IMR-90 (cell line): ENCODE measurements around the gene CDC45. TPM values are rescaled to one million over a fixed set of nuclear protein-coding genes. Genes with fewer than 3 reads are reported as not detected.
A peak's percentile ranks its signal among the peaks of the same experiment; 100 is the strongest.

ENCODE experiments used
- ATAC-seq: fragments of 200-7000 bp; cut with Tn5 transposase; 2 replicates; pipeline ENCODE4 v1.9.1; 2020; ENCODE audit warnings: low read depth, mild to moderate bottlenecking, moderate library complexity
- BruUV-seq: library from RNA; stranded (reverse); fragments of 400-500 nt; replicated peaks from 2 replicates; lab custom pipeline; 2021; lab: Mats Ljungman, UMichigan
- CTCF ChIA-PET: fragments of 300-600 bp; formaldehyde crosslinking; extraction: SDS; loops from one replicate; lab custom pipeline; 2021; ENCODE audit warnings: antibody characterized with exemption; lab: Yijun Ruan, JAX
- POLR2A ChIA-PET: fragments of 300-600 bp; sonication (Branson Sonifier 250); formaldehyde crosslinking; loops from one replicate; lab custom pipeline; 2022; ENCODE audit warnings: antibody characterized with exemption; ENCODE audit not compliant: unreplicated experiment; lab: Charles Lee
- DNase-seq: peaks from one replicate; pipeline ENCODE4 v3.0.0; 2013
- H2AFZ ChIP-seq: replicated peaks from 2 replicates; pipeline ENCODE3; 2013; ENCODE audit warnings: low read length, mild to moderate bottlenecking; ENCODE audit not compliant: poor library complexity
- H2AK5ac ChIP-seq: 2 replicates; pipeline ENCODE4 v1.6.1; 2013; ENCODE audit warnings: low read depth, low read length, inconsistent platforms
- H2AK9ac ChIP-seq: replicated peaks from 2 replicates; pipeline ENCODE3; 2013; ENCODE audit warnings: mild to moderate bottlenecking, low read depth, low read length, moderate library complexity; ENCODE audit not compliant: poor library complexity
- H2BK120ac ChIP-seq: 2 replicates; pipeline ENCODE4 v1.6.1; 2013; ENCODE audit warnings: low read depth, low read length, inconsistent platforms
- H2BK15ac ChIP-seq: 3 replicates; pipeline ENCODE4 v1.6.1; 2013; ENCODE audit warnings: low read depth, low read length, inconsistent platforms
- H2BK20ac ChIP-seq: 2 replicates; pipeline ENCODE4 v1.6.1; 2013; ENCODE audit warnings: low read depth, mild to moderate bottlenecking, inconsistent platforms, low read length, moderate library complexity
- H2BK5ac ChIP-seq: 2 replicates; pipeline ENCODE4 v1.6.1; 2013; ENCODE audit warnings: mild to moderate bottlenecking, low read depth, low read length, inconsistent platforms; ENCODE audit not compliant: poor library complexity, severe bottlenecking
- H3K14ac ChIP-seq: replicated peaks from 2 replicates; pipeline ENCODE4 v1.6.1; 2013; ENCODE audit warnings: low read depth, low read length, inconsistent platforms
- H3K18ac ChIP-seq: 2 replicates; pipeline ENCODE4 v1.6.1; 2013; ENCODE audit warnings: low read depth, low read length, control low read depth
- H3K23ac ChIP-seq: 2 replicates; pipeline ENCODE4 v1.6.1; 2013; ENCODE audit warnings: low read depth, low read length, inconsistent platforms
- H3K27ac ChIP-seq: 2 replicates; pipeline ENCODE4 v1.5.1; 2013; ENCODE audit warnings: mild to moderate bottlenecking, control low read depth, low read length; ENCODE audit not compliant: insufficient read depth
- H3K27me3 ChIP-seq: 2 replicates; pipeline ENCODE4 v1.6.1; 2013; ENCODE audit warnings: low read length; ENCODE audit not compliant: control insufficient read depth, insufficient read depth
- H3K36me3 ChIP-seq: 2 replicates; pipeline ENCODE4 v1.6.1; 2013; ENCODE audit warnings: low read length, mixed read lengths; ENCODE audit not compliant: control insufficient read depth, insufficient read depth
- H3K4ac ChIP-seq: 2 replicates; pipeline ENCODE4 v1.6.1; 2013; ENCODE audit warnings: low read depth, low read length, inconsistent platforms
- H3K4me1 ChIP-seq: 2 replicates; pipeline ENCODE4 v1.6.1; 2013; ENCODE audit warnings: low read length, mixed read lengths; ENCODE audit not compliant: control insufficient read depth, insufficient read depth
- H3K4me2 ChIP-seq: 2 replicates; pipeline ENCODE4 v1.6.1; 2013; ENCODE audit warnings: low read depth, mild to moderate bottlenecking, control low read depth, low read length, moderate library complexity
- H3K4me3 ChIP-seq: 2 replicates; pipeline ENCODE4 v1.5.1; 2013; ENCODE audit warnings: low read depth, mild to moderate bottlenecking, control low read depth, low read length, moderate library complexity; ENCODE audit not compliant: insufficient read depth
- H3K56ac ChIP-seq: 2 replicates; pipeline ENCODE4 v1.6.1; 2013; ENCODE audit warnings: low read length, inconsistent platforms; ENCODE audit not compliant: insufficient read depth; ENCODE audit errors: extremely low read depth
- H3K79me1 ChIP-seq, 2 experiments: 2 replicates each; pipeline ENCODE4 v1.6.1; 2013; ENCODE audit warnings: low read length in 2 of 2, inconsistent platforms in 1 of 2, low read depth in 1 of 2
- H3K9ac ChIP-seq: 2 replicates; pipeline ENCODE4 v1.6.1; 2013; ENCODE audit warnings: low read depth, low read length, control low read depth
- H3K9me1 ChIP-seq: 2 replicates; pipeline ENCODE4 v1.6.1; 2013; ENCODE audit warnings: low read length, inconsistent platforms; ENCODE audit not compliant: insufficient read depth
- H3K9me3 ChIP-seq: 2 replicates; pipeline ENCODE4 v1.6.1; 2013; ENCODE audit warnings: low read length; ENCODE audit not compliant: control insufficient read depth, insufficient read depth
- H4K20me1 ChIP-seq: 2 replicates; pipeline ENCODE4 v1.6.1; 2013; ENCODE audit warnings: low read length, inconsistent platforms; ENCODE audit not compliant: insufficient read depth
- H4K5ac ChIP-seq: 2 replicates; pipeline ENCODE4 v1.6.1; 2013; ENCODE audit warnings: mild to moderate bottlenecking, low read depth, low read length, control low read depth
- H4K8ac ChIP-seq, 2 experiments: 2 replicates each; pipeline ENCODE4 v1.6.1; 2013; ENCODE audit warnings: low read depth in 2 of 2, low read length in 2 of 2, control low read depth in 1 of 2, inconsistent platforms in 1 of 2
- H4K91ac ChIP-seq: 2 replicates; pipeline ENCODE4 v1.6.1; 2013; ENCODE audit warnings: low read depth, low read length, inconsistent platforms; ENCODE audit not compliant: insufficient read depth
- CEBPB ChIP-seq: IDR thresholded peaks from 2 replicates; pipeline ENCODE4 v1.6.1; 2012; ENCODE audit warnings: low read depth, low read length, improper control_type of control experiment
- MAFK ChIP-seq: IDR thresholded peaks from 2 replicates; pipeline ENCODE4 v1.6.1; 2012; ENCODE audit warnings: low read depth, low read length, improper control_type of control experiment
- MAZ ChIP-seq: IDR thresholded peaks from 2 replicates; pipeline ENCODE4 v1.6.1; 2012; ENCODE audit warnings: low read depth, mild to moderate bottlenecking, low read length, improper control_type of control experiment, moderate library complexity, borderline replicate concordance
- MXI1 ChIP-seq: IDR thresholded peaks from 2 replicates; pipeline ENCODE4 v1.6.1; 2012; ENCODE audit warnings: low read depth, mild to moderate bottlenecking, low read length, moderate library complexity, borderline replicate concordance
- NFE2L2 ChIP-seq: fragments of 150-350 bp; IDR thresholded peaks from 2 replicates; pipeline ENCODE4 v1.6.1; 2016; ENCODE audit warnings: low read depth, mild to moderate bottlenecking, low read length
- POLR2A ChIP-seq: IDR thresholded peaks from 2 replicates; pipeline ENCODE4 v1.6.1; 2012; ENCODE audit warnings: mild to moderate bottlenecking, low read depth, low read length
- RFX5 ChIP-seq: IDR thresholded peaks from 2 replicates; pipeline ENCODE4 v1.8.0; 2012; ENCODE audit warnings: low read depth, mild to moderate bottlenecking, low read length, moderate library complexity
- SMC3 ChIP-seq: fragments of 150-350 bp; IDR thresholded peaks from 2 replicates; pipeline ENCODE4 v1.6.1; 2016; ENCODE audit warnings: low read depth, mild to moderate bottlenecking, antibody characterized with exemption, low read length, moderate library complexity
- WGBS, 2 experiments: methylation state at CpG; one replicate each; pipeline versions ENCODE4 v1.1.5 to v1.1.7; 2013; ENCODE audit warnings: missing lambda C conversion rate in 2 of 2; ENCODE audit not compliant: insufficient read length in 1 of 2; ENCODE audit errors: extremely low coverage in 2 of 2; 5-methylcytosine and 5-hydroxymethylcytosine counted together
- dilution Hi-C: fragments of 300-500 bp; cut with HindIII; formaldehyde crosslinking; loops from one replicate; pipeline ENCODE4 v1.14.3; 2018; ENCODE audit warnings: low sequenced_read_pairs; ENCODE audit not compliant: unreplicated experiment
- in situ Hi-C: fragments of 300-500 bp; cut with MboI; formaldehyde crosslinking; loops from 3 replicates; pipeline ENCODE4 v1.14.3; 2019; ENCODE audit warnings: low sequenced_read_pairs, inconsistent platforms, mixed read lengths
- intact Hi-C: fragments of 100-400 bp; cut with micrococcal nuclease; formaldehyde crosslinking; loops from 2 replicates; pipeline ENCODE4 v1.10.0; 2022
- polyA plus RNA-seq, 3 experiments: library from polyadenylated mRNA; depleted of rRNA; stranded (reverse); fragments of >200 nt; gene quantifications; 2 replicates each; pipeline ENCODE4 v1.2.3, GENCODE V29; 2012; ENCODE audit warnings: low replicate concordance in 1 of 3
- total RNA-seq: library from RNA; depleted of rRNA; stranded (reverse); fragments of >200 nt; gene quantifications from 2 replicates; pipeline ENCODE4 v1.2.3, GENCODE V29; 2012
- TF ChIP-seq, protein P1 (sequence below): fragments of 150-350 bp; IDR thresholded peaks from 2 replicates; pipeline ENCODE4 v1.6.1; 2017; ENCODE audit warnings: mild to moderate bottlenecking, antibody characterized with exemption, low read length, low read depth

The CDC45 gene
- total and polyA plus RNA-seq, 2 of the 4 experiments (the other 2 are of a cell fraction) = 22.7 to 44.6 TPM

DNA sequence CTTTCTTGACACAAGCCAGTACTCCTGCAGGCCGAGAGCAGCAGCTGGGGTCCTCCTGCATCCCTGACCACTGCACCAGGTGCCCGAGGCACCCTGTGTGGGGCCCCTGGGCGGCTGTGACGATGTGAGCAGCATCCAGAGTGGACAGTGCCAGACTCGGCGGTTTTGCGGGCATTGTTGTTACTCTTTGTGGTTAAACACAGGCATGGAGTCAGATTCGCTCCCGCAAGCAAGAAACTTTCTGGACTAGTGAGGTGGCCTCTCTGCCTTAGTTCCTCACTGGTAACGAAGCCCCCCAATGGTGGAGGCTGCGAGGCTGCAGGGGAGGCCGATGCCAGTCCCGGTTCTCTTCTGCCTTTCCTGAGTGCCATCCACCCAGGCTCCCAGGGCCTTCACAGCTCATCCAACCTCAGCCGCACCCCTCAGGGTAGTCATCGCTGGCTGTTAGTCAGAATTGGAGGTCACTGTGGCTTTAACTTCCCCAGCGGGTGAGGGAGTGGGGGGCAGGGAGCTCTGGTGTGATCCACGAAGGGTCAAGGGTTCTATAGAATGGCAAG lies 48.2 kb downstream of the CDC45 start:
- no peaks in the 10 kb centered on the region for H3K79me1 ChIP-seq
- POLR2A ChIA-PET = no interaction called here
- H3K14ac ChIP-seq = no peak overlapping the region
- no peaks in the 10 kb centered on the region for H3K9me3 ChIP-seq
- no peaks in the 10 kb centered on the region for H3K36me3 ChIP-seq
- no peak overlapping the region for H2BK20ac ChIP-seq
- TF ChIP-seq SMC3 (no peak), MXI1 (no peak), RFX5 (no peak), POLR2A (no peak), MAFK (no peak), NFE2L2 (no peak), CEBPB (no peak), MAZ (no peak)
- TF ChIP-seq, protein P1, sequence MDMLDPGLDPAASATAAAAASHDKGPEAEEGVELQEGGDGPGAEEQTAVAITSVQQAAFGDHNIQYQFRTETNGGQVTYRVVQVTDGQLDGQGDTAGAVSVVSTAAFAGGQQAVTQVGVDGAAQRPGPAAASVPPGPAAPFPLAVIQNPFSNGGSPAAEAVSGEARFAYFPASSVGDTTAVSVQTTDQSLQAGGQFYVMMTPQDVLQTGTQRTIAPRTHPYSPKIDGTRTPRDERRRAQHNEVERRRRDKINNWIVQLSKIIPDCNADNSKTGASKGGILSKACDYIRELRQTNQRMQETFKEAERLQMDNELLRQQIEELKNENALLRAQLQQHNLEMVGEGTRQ = no peak
- no peak overlapping the region for H3K27ac ChIP-seq
- dilution Hi-C loops (no loop called here), in situ Hi-C loops (no loop called here), intact Hi-C loops (no loop called here)
- no peak overlapping the region for H3K56ac ChIP-seq
- peak overlapping the region; percentile 55 for H2AK9ac ChIP-seq
- H2AK5ac ChIP-seq = no peak overlapping the region
- no peak overlapping the region for H2BK5ac ChIP-seq
- H4K5ac ChIP-seq = no peak overlapping the region
- H3K9me1 ChIP-seq = no peaks in the 10 kb centered on the region
- no peak overlapping the region for H3K4me2 ChIP-seq
- no peak overlapping the region for H4K91ac ChIP-seq
- H2BK120ac ChIP-seq = no peak overlapping the region
- DNase-seq (peak; percentile 38), ATAC-seq (no peak)
- 76% methylated on average over 14 of the region's 17 CpGs; no CpG with 5 or more reads in 1 of the 2 experiments for WGBS, 2 experiments
- H4K8ac ChIP-seq = no peak overlapping the region
- H3K9ac ChIP-seq = no peak overlapping the region
- no TSS peak for BruUV-seq
- peaks cover 18% of the 10 kb centered on the region for H3K27me3 ChIP-seq
- H4K20me1 ChIP-seq = peaks cover 2% of the 10 kb centered on the region; the same call in 1 of the 2 replicates
- H3K4me3 ChIP-seq = no peak overlapping the region
- no peak overlapping the region for H3K4ac ChIP-seq
- H3K4me1 ChIP-seq = no peaks in the 10 kb centered on the region; the same call in 1 of the 2 replicates
- H3K23ac ChIP-seq = no peak overlapping the region
- H2AFZ ChIP-seq = peak overlapping the region; percentile 75
- H3K18ac ChIP-seq = no peak overlapping the region
- H2BK15ac ChIP-seq = no peak overlapping the region
- CTCF ChIA-PET = no interaction called here
